ENCODE results near the gene PSTPIP2.
"Not testable (repeated sequence)": the region's sequence is repeated elsewhere in the genome, so short reads cannot be mapped to it uniquely, and the experiment has no call there.

PSTPIP2 gene

GRCh38 chr18:45976974-45977373 is 95.1 kb downstream of the PSTPIP2 start:
- no peak for DNase-seq

- DNase-seq = no peak
These were observed 95.5 kb downstream of the PSTPIP2 start for GRCh38 chr18:45976566-45976965.

GRCh38 chr18:45974088-45974536 is 97.9 kb downstream of the PSTPIP2 start:
- DNase-seq = peak; percentile 78

- DNase-seq = peak; percentile 93
These were observed 104.9 kb downstream of the PSTPIP2 start, which contains the start of gene EPG5 for GRCh38 chr18:45967007-45967706. TSS of gene EPG5 (minus strand) at chr18:45967329. CDS start at chr18:45967239, 90 bp downstream.

- not testable (repeated sequence) for DNase-seq
These were observed 107.1 kb downstream of the PSTPIP2 start for GRCh38 chr18:45964913-45965312.

- DNase-seq = peak; percentile 14
These were observed 109.2 kb downstream of the PSTPIP2 start for GRCh38 chr18:45962866-45963265.

- DNase-seq = peak; percentile 58
These were observed 109.6 kb downstream of the PSTPIP2 start for GRCh38 chr18:45962461-45962860.

- not testable (repeated sequence) for DNase-seq
These were observed 112.6 kb downstream of the PSTPIP2 start for GRCh38 chr18:45959484-45959883.

GRCh38 chr18:45958730-45959129 is 113.3 kb downstream of the PSTPIP2 start:
- no peak for DNase-seq

GRCh38 chr18:45958027-45958426 is 114.0 kb downstream of the PSTPIP2 start:
- DNase-seq = no peak

- DNase-seq = no peak
These were observed 115.0 kb downstream of the PSTPIP2 start for GRCh38 chr18:45957100-45957499.

- no peak for DNase-seq
These were observed 117.8 kb downstream of the PSTPIP2 start for GRCh38 chr18:45954070-45954934.

- no peak for DNase-seq
These were observed 120.9 kb downstream of the PSTPIP2 start for GRCh38 chr18:45951016-45951714.

- DNase-seq = no peak
These were observed 126.4 kb downstream of the PSTPIP2 start for GRCh38 chr18:45945669-45946068.

GRCh38 chr18:45940724-45941123 is 131.3 kb downstream of the PSTPIP2 start:
- DNase-seq = no peak

- no peak for DNase-seq
These were observed 132.8 kb downstream of the PSTPIP2 start for GRCh38 chr18:45939236-45939635.

- no peak for DNase-seq
These were observed 133.5 kb downstream of the PSTPIP2 start for GRCh38 chr18:45938488-45938935.

GRCh38 chr18:45935591-45936335 is 136.3 kb downstream of the PSTPIP2 start:
- no peak for DNase-seq
